ENCODE results near the gene TUBB. TPM values are rescaled to one million over a fixed set of nuclear protein-coding genes. Genes with fewer than 3 reads are reported as not detected.

TUBB gene
- total and polyA plus RNA-seq, 9 of the 15 experiments (the other 6 are each of a cell fraction or from before 2014, with no cell fraction given) = 971 to 2,870 (median 1,478) TPM

- TF ChIP-seq ATF4 (CRISPR knock-in tag; IDR thresholded peaks at IDR 0.05) (no peak), POLR3G (IDR thresholded peaks at IDR 0.05; ENCODE audit: extremely low read depth, insufficient read length, insufficient replicate concordance) (no peak), DDX20 (tag; IDR thresholded peaks at IDR 0.05; ENCODE audit: low read depth) (no peak), ZNF445 (CRISPR knock-in tag; IDR thresholded peaks at IDR 0.05; ENCODE audit: low read depth) (no peak), ZFPM2 (CRISPR knock-in tag; IDR thresholded peaks at IDR 0.05) (no peak), ZNF592 (IDR thresholded peaks at IDR 0.05) (no peak), HBP1 (CRISPR knock-in tag; IDR thresholded peaks at IDR 0.05) (no peak), ILK (tag; IDR thresholded peaks at IDR 0.05; ENCODE audit: borderline replicate concordance, low read depth) (no peak)
These were observed 18.4 kb downstream of the TUBB start (continued) for GRCh38 chr6:30738532-30738931.

All from K562 (cell line).